CD14-positive monocyte (primary cell): Measurements from ENCODE around the gene TCEANC. TPM values are rescaled to one million over a fixed set of nuclear protein-coding genes. Genes with fewer than 3 reads are reported as not detected.

ENCODE experiments used
- DNase-seq, 3 donors: peaks; one replicate each; pipeline ENCODE4 v3.0.0-alpha.2; 2011 to 2022
- H2AFZ ChIP-seq: 2 replicates; pipeline ENCODE4 v1.6.0; 2012; ENCODE audit warnings: mild to moderate bottlenecking, low read depth, low read length, inconsistent platforms; ENCODE audit not compliant: insufficient read depth, poor library complexity, severe bottlenecking
- H3K27ac ChIP-seq, 2 donors: 1 replicate in 1 of 2; 2 replicates in 1 of 2; pipeline ENCODE4 v1.5.1; 2012 to 2013; ENCODE audit warnings: low read length in 2 of 2, control low read depth in 1 of 2, inconsistent platforms in 1 of 2, low read depth in 1 of 2, mild to moderate bottlenecking in 1 of 2
- H3K27me3 ChIP-seq, 2 donors: one replicate each; pipeline versions ENCODE4 v1.6.0 to v1.6.1; 2011 to 2013; ENCODE audit warnings: low read length in 2 of 2; ENCODE audit not compliant: control insufficient read depth in 2 of 2, insufficient read depth in 2 of 2
- H3K36me3 ChIP-seq, 2 donors: replicated peaks in 1 of 2; 1 replicate in 1 of 2; 2 replicates in 1 of 2; pipeline versions ENCODE4 v1.5.1 to v1.6.1; 2012 to 2013; ENCODE audit warnings: low read length in 2 of 2, control low read depth in 1 of 2, inconsistent platforms in 1 of 2, mild to moderate bottlenecking in 1 of 2; ENCODE audit not compliant: insufficient read depth in 2 of 2, control insufficient read depth in 1 of 2
- H3K4me1 ChIP-seq, 2 donors: 1 replicate in 1 of 2; 2 replicates in 1 of 2; pipeline versions ENCODE4 v1.5.1 to v1.6.1; 2012 to 2013; ENCODE audit warnings: low read length in 2 of 2, control low read depth in 1 of 2, inconsistent platforms in 1 of 2, mild to moderate bottlenecking in 1 of 2, moderate library complexity in 1 of 2; ENCODE audit not compliant: insufficient read depth in 2 of 2, control insufficient read depth in 1 of 2
- H3K4me2 ChIP-seq: replicated peaks from 2 replicates; pipeline ENCODE3; 2012; ENCODE audit warnings: low read length, moderate library complexity, mild to moderate bottlenecking; ENCODE audit not compliant: poor library complexity, severe bottlenecking; ENCODE audit errors: extremely low read depth
- H3K4me3 ChIP-seq, 3 experiments: fragments of 200-600 bp in 1 of 3; sonication (generic) in 1 of 3; replicated peaks in 1 of 3; 1 replicate in 2 of 3; 2 replicates in 1 of 3; pipeline ENCODE4 v1.5.1; 2011 to 2013; ENCODE audit warnings: low read length in 3 of 3, mild to moderate bottlenecking in 3 of 3, control low read depth in 2 of 3, low read depth in 2 of 3, inconsistent platforms in 1 of 3, moderate library complexity in 1 of 3
- H3K79me2 ChIP-seq: 2 replicates; pipeline ENCODE4 v1.6.0; 2012; ENCODE audit warnings: mild to moderate bottlenecking, control low read depth, inconsistent platforms, low read length, moderate library complexity; ENCODE audit not compliant: insufficient read depth
- H3K9ac ChIP-seq: 2 replicates; pipeline ENCODE4 v1.6.0; 2017; ENCODE audit warnings: low read length, mild to moderate bottlenecking; ENCODE audit not compliant: insufficient read depth, poor library complexity, severe bottlenecking
- H3K9me3 ChIP-seq, 2 donors: replicated peaks in 1 of 2; 1 replicate in 1 of 2; 2 replicates in 1 of 2; pipeline versions ENCODE4 v1.5.1 to v1.6.1; 2012 to 2013; ENCODE audit warnings: low read length in 2 of 2, control low read depth in 1 of 2; ENCODE audit not compliant: control insufficient read depth in 1 of 2, insufficient read depth in 1 of 2
- H4K20me1 ChIP-seq: 2 replicates; pipeline ENCODE4 v1.6.0; 2012; ENCODE audit warnings: mild to moderate bottlenecking, low read length, control low read depth, moderate library complexity; ENCODE audit not compliant: insufficient read depth
- H3K27ac Mint-ChIP-seq, 7 donors: one replicate each; pipeline ENCODE4 v1.8.0; 2020; ENCODE audit warnings: mild to moderate bottlenecking in 7 of 7, mixed read lengths in 7 of 7, moderate library complexity in 6 of 7, inconsistent platforms in 2 of 7
- H3K27me3 Mint-ChIP-seq, 3 donors: one replicate each; pipeline ENCODE4 v1.8.0; 2021 to 2022; ENCODE audit warnings: low read depth in 3 of 3, mild to moderate bottlenecking in 3 of 3, mixed read lengths in 3 of 3, moderate library complexity in 3 of 3, inconsistent platforms in 1 of 3
- H3K36me3 Mint-ChIP-seq, 2 donors: one replicate each; pipeline ENCODE4 v1.8.0; 2020; ENCODE audit warnings: mixed read lengths in 2 of 2, inconsistent platforms in 1 of 2, mild to moderate bottlenecking in 1 of 2
- H3K4me1 Mint-ChIP-seq: one replicate; pipeline ENCODE4 v1.8.0; 2020; ENCODE audit warnings: mild to moderate bottlenecking, mixed read lengths
- H3K4me3 Mint-ChIP-seq, 2 donors: one replicate each; pipeline ENCODE4 v1.8.0; 2020; ENCODE audit warnings: mild to moderate bottlenecking in 2 of 2, mixed read lengths in 2 of 2, moderate library complexity in 1 of 2
- H3K9me3 Mint-ChIP-seq, 7 donors: one replicate each; pipeline ENCODE4 v1.8.0; 2020 to 2022; ENCODE audit warnings: mixed read lengths in 7 of 7, mild to moderate bottlenecking in 6 of 7, moderate library complexity in 6 of 7, inconsistent platforms in 2 of 7
- WGBS: methylation state at CpG from one replicate; pipeline ENCODE4 v1.1.5; 2013; ENCODE audit warnings: missing lambda C conversion rate; ENCODE audit not compliant: insufficient coverage; 5-methylcytosine and 5-hydroxymethylcytosine counted together
- intact Hi-C, 2 donors: fragments of 100-400 bp; cut with micrococcal nuclease; formaldehyde crosslinking; loops; one replicate each; pipeline versions ENCODE4 v1.15.0 to v1.15.1; 2023
- polyA plus RNA-seq, 3 donors: library from polyadenylated mRNA; depleted of rRNA in 1 of 3; unstranded in 2 of 3; stranded (reverse) in 1 of 3; fragments of 300-500 nt in 2 of 3; fragments of >200 nt in 1 of 3; fragmentation: Illumina TruSeq in 2 of 3; gene quantifications; 1 replicate in 2 of 3; 2 replicates in 1 of 3; pipeline ENCODE4 v1.2.3, GENCODE V29; 2012 to 2021
- TF ChIP-seq, protein P1 (sequence below): fragments of 200-600 bp; IDR thresholded peaks from one replicate; pipeline ENCODE4 v1.8.0; 2022; ENCODE audit warnings: antibody characterized with exemption, mild to moderate bottlenecking

The TCEANC gene
- polyA plus RNA-seq, 3 donors = 1.6 to 2.8 (median 1.9) TPM

GRCh38 chrX:13700380-13700779 lies 47.4 kb downstream of the TCEANC start:
- peak overlapping the region in 1 of 7 donors; percentile 26 for H3K27ac Mint-ChIP-seq
- peaks cover 62% of the 10 kb centered on the region for H3K4me1 Mint-ChIP-seq
- no CpG with 5 or more reads among the region's 4 CpGs for WGBS

GRCh38 chrX:13702111-13702789 lies 49.3 kb downstream of the TCEANC start:
- Histone ChIP-seq H3K27ac (peak overlapping the region; percentile 25 to 43), H3K4me2 (no peak overlapping the region), H3K9ac (no peak overlapping the region), H3K27me3 (peaks cover 0 to 2% of the 10 kb centered on the region in 2 donors), H4K20me1 (peaks cover 91% of the 10 kb centered on the region), H3K4me1 (peaks cover 31 to 33% of the 10 kb centered on the region in 2 donors), H3K36me3 (peaks cover 9 to 13% of the 10 kb centered on the region in 2 donors), H2AFZ (no peak overlapping the region), H3K4me3 (no peak overlapping the region), H3K79me2 (peaks cover 99% of the 10 kb centered on the region), H3K9me3 (no peaks in the 10 kb centered on the region)
- Mint-ChIP-seq H3K4me1 (peaks cover 51% of the 10 kb centered on the region), H3K27ac (peak overlapping the region in 4 of 7 donors; percentile 11 to 89 (median 81)), H3K4me3 (no peak overlapping the region), H3K36me3 (peaks cover 6 to 13% of the 10 kb centered on the region in 2 donors), H3K27me3 (peaks cover 0 to 7% (median 1%) of the 10 kb centered on the region in 3 donors), H3K9me3 (peaks cover 0 to 1% (median 0%) of the 10 kb centered on the region in 7 donors)
- intact Hi-C loops = no loop called here
- WGBS = 100% methylated on average over 1 of the region's 5 CpGs
- TF ChIP-seq, protein P1, sequence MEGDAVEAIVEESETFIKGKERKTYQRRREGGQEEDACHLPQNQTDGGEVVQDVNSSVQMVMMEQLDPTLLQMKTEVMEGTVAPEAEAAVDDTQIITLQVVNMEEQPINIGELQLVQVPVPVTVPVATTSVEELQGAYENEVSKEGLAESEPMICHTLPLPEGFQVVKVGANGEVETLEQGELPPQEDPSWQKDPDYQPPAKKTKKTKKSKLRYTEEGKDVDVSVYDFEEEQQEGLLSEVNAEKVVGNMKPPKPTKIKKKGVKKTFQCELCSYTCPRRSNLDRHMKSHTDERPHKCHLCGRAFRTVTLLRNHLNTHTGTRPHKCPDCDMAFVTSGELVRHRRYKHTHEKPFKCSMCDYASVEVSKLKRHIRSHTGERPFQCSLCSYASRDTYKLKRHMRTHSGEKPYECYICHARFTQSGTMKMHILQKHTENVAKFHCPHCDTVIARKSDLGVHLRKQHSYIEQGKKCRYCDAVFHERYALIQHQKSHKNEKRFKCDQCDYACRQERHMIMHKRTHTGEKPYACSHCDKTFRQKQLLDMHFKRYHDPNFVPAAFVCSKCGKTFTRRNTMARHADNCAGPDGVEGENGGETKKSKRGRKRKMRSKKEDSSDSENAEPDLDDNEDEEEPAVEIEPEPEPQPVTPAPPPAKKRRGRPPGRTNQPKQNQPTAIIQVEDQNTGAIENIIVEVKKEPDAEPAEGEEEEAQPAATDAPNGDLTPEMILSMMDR = no peak
- DNase-seq = no peak

More at GRCh38 chrX:13700380-13700779, 47.4 kb downstream of the TCEANC start:
- peaks cover 0 to 7% of the 10 kb centered on the region in 2 donors for H3K36me3 ChIP-seq
- intact Hi-C loops = no loop called here
- peaks cover 0 to 2% of the 10 kb centered on the region in 2 donors for H3K27me3 ChIP-seq
- peaks cover 99% of the 10 kb centered on the region for H3K79me2 ChIP-seq
- peak overlapping the region in 1 of 2 donors; percentile 11 for H3K27ac ChIP-seq
- H3K4me1 ChIP-seq = peaks cover 48 to 49% of the 10 kb centered on the region in 2 donors
- Mint-ChIP-seq H3K9me3 (peaks cover 0 to 1% (median 0%) of the 10 kb centered on the region in 7 donors), H3K4me3 (no peak overlapping the region), H3K27me3 (peaks cover 0 to 8% (median 1%) of the 10 kb centered on the region in 3 donors), H3K36me3 (peaks cover 2 to 6% of the 10 kb centered on the region in 2 donors)
- peaks cover 91% of the 10 kb centered on the region for H4K20me1 ChIP-seq
- DNase-seq = no peak
- H3K9ac ChIP-seq = no peak overlapping the region
- no peak overlapping the region for H3K4me2 ChIP-seq
- TF ChIP-seq, protein P1 = no peak
- H3K9me3 ChIP-seq = no peaks in the 10 kb centered on the region
- H3K4me3 ChIP-seq = no peak overlapping the region
- no peak overlapping the region for H2AFZ ChIP-seq
